ENCODE results near the gene FLNA. TPM values are rescaled to one million over a fixed set of nuclear protein-coding genes. Genes with fewer than 3 reads are reported as not detected.
A peak's percentile ranks its signal among the peaks of the same experiment; 100 is the strongest.

The FLNA gene
- total RNA-seq, 1 donor: 3,767 TPM

GRCh38 chrX:154310616-154311536 is 63.6 kb downstream of the FLNA start:
- H3K4me3 ChIP-seq (ENCODE audit: low read depth, low read length): no peak overlapping the region
- TF ChIP-seq CTCF (IDR thresholded peaks at IDR 0.05; ENCODE audit: insufficient read depth, low read depth, low read length): no peak
- no peak for DNase-seq (ENCODE audit: low read depth)

GRCh38 chrX:154309041-154309775 is 65.2 kb downstream of the FLNA start:
- no peak for TF ChIP-seq CTCF (IDR thresholded peaks at IDR 0.05; ENCODE audit: insufficient read depth, low read depth, low read length)
- no peak for DNase-seq (ENCODE audit: low read depth)
- H3K4me3 ChIP-seq (ENCODE audit: low read depth, low read length): no peak overlapping the region

DNA sequence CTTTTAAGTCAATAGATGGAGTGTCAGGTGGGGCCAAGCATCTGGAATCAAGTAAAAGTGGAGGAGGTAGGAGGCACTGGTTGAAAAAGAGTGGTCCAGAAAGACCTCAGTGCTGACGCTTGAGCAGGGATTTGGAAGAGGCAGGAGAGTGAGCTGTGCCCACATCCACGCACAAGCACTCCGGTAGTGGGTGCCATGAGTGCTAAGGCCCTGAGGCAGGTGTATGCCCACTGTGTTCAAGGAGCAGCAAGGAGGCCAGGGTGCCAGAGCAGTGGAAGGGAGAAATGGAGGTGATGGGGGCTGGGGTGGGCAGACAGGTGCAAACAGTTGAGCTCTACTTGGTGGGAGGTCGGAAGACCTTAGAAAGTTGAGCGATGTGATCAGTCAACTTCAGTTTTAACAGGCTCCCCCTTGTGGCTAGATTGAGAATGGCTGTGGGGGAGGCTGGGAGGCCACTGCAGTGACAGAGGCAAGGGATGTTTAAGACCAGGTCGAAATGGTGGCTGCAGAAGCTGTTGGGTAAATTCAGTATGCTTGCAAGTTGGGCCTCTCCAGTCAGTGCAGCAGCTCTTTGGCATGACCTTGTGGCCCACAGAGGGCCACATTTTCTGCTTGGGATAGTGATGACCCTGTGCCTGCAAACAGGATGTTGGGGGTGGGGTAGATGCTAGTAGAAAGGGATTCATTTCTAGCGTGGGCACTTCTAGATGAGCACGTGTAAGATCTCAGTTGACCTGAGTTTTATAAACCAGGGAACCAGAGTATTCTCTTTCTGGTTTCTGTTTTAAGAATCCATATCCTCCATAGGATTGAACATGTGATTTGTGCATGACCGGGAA is 66.1 kb downstream of the FLNA start:
- peak; percentile 72 for TF ChIP-seq CTCF (IDR thresholded peaks at IDR 0.05; ENCODE audit: insufficient read depth, low read depth, low read length)
- H3K4me3 ChIP-seq (ENCODE audit: low read depth, low read length): no peak overlapping the region

GRCh38 chrX:154307202-154307601 is 67.2 kb downstream of the FLNA start:
- no peak for DNase-seq (ENCODE audit: low read depth)
- no peak overlapping the region for H3K4me3 ChIP-seq (ENCODE audit: low read depth, low read length)
- TF ChIP-seq CTCF (IDR thresholded peaks at IDR 0.05; ENCODE audit: insufficient read depth, low read depth, low read length): no peak

More for the DNA sequence above, 66.1 kb downstream of the FLNA start:
- DNase-seq (ENCODE audit: low read depth): peak; percentile 43

- no peak overlapping the region for H3K4me3 ChIP-seq (ENCODE audit: low read depth, low read length)
- no peak for TF ChIP-seq CTCF (IDR thresholded peaks at IDR 0.05; ENCODE audit: insufficient read depth, low read depth, low read length)
- no peak for DNase-seq (ENCODE audit: low read depth)
Measured at GRCh38 chrX:154305541-154306205, 68.8 kb downstream of the FLNA start.

- no peak for TF ChIP-seq CTCF (IDR thresholded peaks at IDR 0.05; ENCODE audit: insufficient read depth, low read depth, low read length)
- no peak for DNase-seq (ENCODE audit: low read depth)
Measured at GRCh38 chrX:154304846-154305245, 69.6 kb downstream of the FLNA start.

More at GRCh38 chrX:154304846-154305245, 69.6 kb downstream of the FLNA start:
- H3K4me3 ChIP-seq (ENCODE audit: low read depth, low read length): no peak overlapping the region

Measured in fibroblast of villous mesenchyme (primary cell).